Osteoblast (primary cell): Measurements from ENCODE around the gene APOC1. TPM values are rescaled to one million over a fixed set of nuclear protein-coding genes. Genes with fewer than 3 reads are reported as not detected.
A peak's percentile ranks its signal among the peaks of the same experiment; 100 is the strongest.

ENCODE experiments used
- DNase-seq: peaks from one replicate; pipeline ENCODE4 v3.0.0; 2011; ENCODE audit warnings: low spot score, mixed read lengths; ENCODE audit not compliant: insufficient read length; ENCODE audit errors: missing footprints
- H2AFZ ChIP-seq: 2 replicates; pipeline ENCODE4 v1.6.0; 2011; ENCODE audit warnings: mild to moderate bottlenecking, low read length
- H3K27ac ChIP-seq: 2 replicates; pipeline ENCODE4 v1.5.1; 2011; ENCODE audit warnings: mild to moderate bottlenecking, low read depth, low read length, moderate library complexity
- H3K27me3 ChIP-seq: 2 replicates; pipeline ENCODE4 v1.6.0; 2012; ENCODE audit warnings: mild to moderate bottlenecking, control low read depth, inconsistent platforms, low read length, moderate library complexity; ENCODE audit not compliant: insufficient read depth
- H3K36me3 ChIP-seq: 2 replicates; pipeline ENCODE4 v1.5.1; 2011; ENCODE audit warnings: mild to moderate bottlenecking, low read length, control low read depth, moderate library complexity; ENCODE audit not compliant: insufficient read depth
- H3K4me1 ChIP-seq: 2 replicates; pipeline ENCODE4 v1.5.1; 2011; ENCODE audit warnings: mild to moderate bottlenecking, low read length, control low read depth, moderate library complexity; ENCODE audit not compliant: insufficient read depth
- H3K4me2 ChIP-seq: 2 replicates; pipeline ENCODE4 v1.6.0; 2011; ENCODE audit warnings: mild to moderate bottlenecking, low read length; ENCODE audit not compliant: insufficient read depth
- H3K4me3 ChIP-seq: fragments of 200-600 bp; sonication (generic); 3 replicates; pipeline ENCODE4 v1.5.1; 2012; ENCODE audit warnings: mild to moderate bottlenecking, low read length, inconsistent platforms; ENCODE audit not compliant: insufficient read depth
- H3K79me2 ChIP-seq: 2 replicates; pipeline ENCODE4 v1.6.0; 2012; ENCODE audit warnings: mild to moderate bottlenecking, low read length, control low read depth, inconsistent platforms; ENCODE audit not compliant: insufficient read depth
- H3K9me3 ChIP-seq: 2 replicates; pipeline ENCODE4 v1.5.1; 2011; ENCODE audit warnings: low read depth, low read length, control low read depth
- H4K20me1 ChIP-seq: 2 replicates; pipeline ENCODE4 v1.6.0; 2012; ENCODE audit warnings: mild to moderate bottlenecking, low read length, control low read depth; ENCODE audit not compliant: insufficient read depth
- CTCF ChIP-seq: IDR thresholded peaks from 2 replicates; pipeline ENCODE4 v1.5.1; 2011; ENCODE audit warnings: mild to moderate bottlenecking, low read depth, low read length, moderate library complexity; ENCODE audit errors: extremely low read depth
- total RNA-seq: library from RNA; depleted of rRNA; stranded (reverse); fragments of >200 nt; gene quantifications from 2 replicates; pipeline ENCODE4 v1.2.3, GENCODE V29; 2012

The APOC1 gene
- total RNA-seq, 1 donor, result 1.4 TPM

DNA sequence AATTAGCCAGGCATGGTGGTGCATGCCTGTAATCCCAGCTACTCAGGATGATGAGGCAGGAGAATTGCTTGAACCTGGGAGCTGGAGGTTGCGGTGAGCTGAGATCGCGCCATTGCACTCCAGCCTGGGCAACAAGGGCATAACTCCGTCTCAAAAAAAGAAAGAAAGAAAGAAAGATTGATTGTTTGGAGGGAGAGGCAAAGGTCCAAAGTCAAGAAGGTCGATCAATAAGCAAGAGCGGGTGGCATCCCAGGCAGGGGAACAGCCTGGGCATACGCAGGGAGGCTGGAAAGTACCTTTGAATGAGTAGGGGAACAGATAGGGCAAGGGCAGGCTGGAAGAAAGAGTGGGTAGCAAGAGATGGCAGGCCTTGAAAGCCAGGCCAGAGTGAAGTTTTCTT, 15.7 kb downstream of the APOC1 start:
- Histone ChIP-seq H2AFZ (no peak overlapping the region), H3K79me2 (no peaks in the 10 kb centered on the region), H3K27me3 (no peaks in the 10 kb centered on the region), H3K36me3 (no peaks in the 10 kb centered on the region), H3K4me2 (no peak overlapping the region), H4K20me1 (no peaks in the 10 kb centered on the region), H3K4me1 (peaks cover 21% of the 10 kb centered on the region), H3K4me3 (no peak overlapping the region), H3K9me3 (no peaks in the 10 kb centered on the region), H3K27ac (no peak overlapping the region)
- TF ChIP-seq CTCF, result no peak
- DNase-seq, result no peak

GRCh38 chr19:44931541-44931940, 17.1 kb downstream of the APOC1 start:
- H4K20me1 ChIP-seq, result no peaks in the 10 kb centered on the region
- no peaks in the 10 kb centered on the region for H3K79me2 ChIP-seq
- no peaks in the 10 kb centered on the region for H3K27me3 ChIP-seq
- H3K9me3 ChIP-seq, result no peaks in the 10 kb centered on the region
- H3K27ac ChIP-seq, result no peak overlapping the region
- peak; percentile 48 for DNase-seq
- no peak overlapping the region for H3K4me3 ChIP-seq
- H3K4me2 ChIP-seq, result no peak overlapping the region
- peaks cover 14% of the 10 kb centered on the region for H3K4me1 ChIP-seq
- no peak for TF ChIP-seq CTCF
- no peaks in the 10 kb centered on the region for H3K36me3 ChIP-seq
- no peak overlapping the region for H2AFZ ChIP-seq

- DNase-seq, result peak; percentile 25
- Histone ChIP-seq H3K36me3 (no peaks in the 10 kb centered on the region), H3K79me2 (no peaks in the 10 kb centered on the region), H3K9me3 (no peaks in the 10 kb centered on the region), H3K27me3 (no peaks in the 10 kb centered on the region), H3K4me3 (no peak overlapping the region), H3K4me1 (peaks cover 3% of the 10 kb centered on the region), H2AFZ (no peak overlapping the region), H4K20me1 (no peaks in the 10 kb centered on the region), H3K27ac (no peak overlapping the region), H3K4me2 (no peak overlapping the region)
- no peak for TF ChIP-seq CTCF
These were observed 25.3 kb downstream of the APOC1 start for GRCh38 chr19:44939668-44940067.

GRCh38 chr19:44942067-44942571, 27.7 kb downstream of the APOC1 start, which contains the start of gene APOC4:
APOC4 (plus strand) TSS chr19:44942237; CDS start chr19:44942278, 41 bp downstream.
- no peak within 1 kb of the TSS for H3K4me3 ChIP-seq
- H3K36me3 ChIP-seq, result no peaks in the 10 kb centered on the region
- no peaks in the 10 kb centered on the region for H3K27me3 ChIP-seq
- no peaks in the 10 kb centered on the region for H3K9me3 ChIP-seq
- no peak within 1 kb of the TSS for H2AFZ ChIP-seq
- no peak within 1 kb of the TSS for H3K4me2 ChIP-seq
- no peaks in the 10 kb centered on the region for H3K79me2 ChIP-seq
- DNase-seq, result peak; percentile 35
- no peaks in the 10 kb centered on the region for H4K20me1 ChIP-seq
- no peak within 1 kb of the TSS for H3K27ac ChIP-seq
- no peak for TF ChIP-seq CTCF
- H3K4me1 ChIP-seq, result peaks cover 3% of the 10 kb centered on the region
